HCT116 (cell line): ENCODE results near the gene PKP3. TPM values are rescaled to one million over a fixed set of nuclear protein-coding genes. Genes with fewer than 3 reads are reported as not detected.
"Not testable (repeated sequence)": the region's sequence is repeated elsewhere in the genome, so short reads cannot be mapped to it uniquely, and the experiment has no call there.

Source experiments
- ATAC-seq: fragments of 200-7000 bp; cut with Tn5 transposase; 2 replicates; pipeline ENCODE4 v1.9.1; 2020; ENCODE audit warnings: mild to moderate bottlenecking, moderate library complexity
- BruUV-seq: library from RNA; stranded (reverse); fragments of 400-500 nt; replicated peaks from 2 replicates; lab custom pipeline; 2021; lab: Mats Ljungman, UMichigan
- CTCF ChIA-PET: fragments of 300-600 bp; sonication (Branson Sonifier 250); formaldehyde crosslinking; loops from one replicate; lab custom pipeline; 2021; ENCODE audit warnings: antibody characterized with exemption; lab: Charles Lee
- POLR2A ChIA-PET: fragments of 300-600, 350-600 bp; sonication (Branson Sonifier 250); formaldehyde crosslinking; loops from one replicate; lab custom pipeline; 2021; ENCODE audit warnings: antibody characterized with exemption; lab: Charles Lee
- RAD21 ChIA-PET, 2 experiments: fragments of 300-600 bp; sonication (Branson Sonifier 250); formaldehyde crosslinking; loops; one replicate each; lab custom pipeline; 2023; ENCODE audit warnings: low total read pairs in 2 of 2; ENCODE audit not compliant: uncharacterized antibody in 2 of 2, unreplicated experiment in 2 of 2, low non-redundant PET in 1 of 2; lab: Charles Lee
- DNase-seq: peaks from one replicate; pipeline ENCODE4 v3.0.0-alpha.2; 2010; ENCODE audit warnings: low read depth, low spot score
- H2AFZ ChIP-seq: fragments of 200-600 bp; shearing (Covaris generic), sonication (generic); 2 replicates; pipeline ENCODE4 v1.6.1; 2017; ENCODE audit warnings: low read depth, mixed run types, mixed read lengths, antibody characterized with exemption, low read length; ENCODE audit not compliant: poor library complexity, severe bottlenecking
- H3K27ac ChIP-seq: 2 replicates; pipeline ENCODE4 v1.5.1; 2012; ENCODE audit warnings: low read depth, low read length
- H3K27me3 ChIP-seq: fragments of 200-600 bp; sonication (generic); 2 replicates; pipeline ENCODE4 v1.6.1; 2016; ENCODE audit warnings: mixed run types, low read length, mixed read lengths; ENCODE audit not compliant: insufficient read depth
- H3K36me3 ChIP-seq, 2 experiments: fragments of 200-500 bp in 1 of 2; fragments of 200-600 bp in 1 of 2; sonication (Bioruptor generic) in 1 of 2; sonication (generic) in 1 of 2; 2 replicates each; pipeline versions ENCODE4 v1.5.1 to v1.6.1; 2014 to 2016; ENCODE audit warnings: low read length in 2 of 2, inconsistent platforms in 1 of 2, mixed read lengths in 1 of 2, mixed run types in 1 of 2; ENCODE audit not compliant: insufficient read depth in 2 of 2, control insufficient read depth in 1 of 2
- H3K4me1 ChIP-seq, 2 experiments: fragments of 200-600 bp in 1 of 2; sonication (generic) in 1 of 2; 2 replicates each; pipeline versions ENCODE4 v1.5.1 to v1.6.1; 2012 to 2017; ENCODE audit warnings: low read length in 2 of 2, inconsistent platforms in 1 of 2, mild to moderate bottlenecking in 1 of 2, mixed read lengths in 1 of 2, mixed run types in 1 of 2, moderate library complexity in 1 of 2; ENCODE audit not compliant: insufficient read depth in 2 of 2, control insufficient read depth in 1 of 2
- H3K4me2 ChIP-seq: fragments of 200-600 bp; sonication (generic); 2 replicates; pipeline ENCODE4 v1.6.1; 2017; ENCODE audit warnings: mixed run types, low read length, mixed read lengths
- H3K4me3 ChIP-seq, 2 experiments: fragments of 200-600 bp in 1 of 2; sonication (generic) in 1 of 2; replicated peaks in 1 of 2; 2 replicates each; pipeline ENCODE4 v1.5.1; 2011 to 2016; ENCODE audit warnings: low read length in 2 of 2, control low read depth in 1 of 2, low read depth in 1 of 2, mild to moderate bottlenecking in 1 of 2, mixed read lengths in 1 of 2, mixed run types in 1 of 2
- H3K79me2 ChIP-seq: fragments of 200-600 bp; sonication (generic); 2 replicates; pipeline ENCODE4 v1.6.1; 2017; ENCODE audit warnings: mild to moderate bottlenecking, mixed run types, low read length, moderate library complexity, mixed read lengths; ENCODE audit not compliant: insufficient read depth
- H3K9ac ChIP-seq: fragments of 200-600 bp; sonication (generic); 2 replicates; pipeline ENCODE4 v1.6.1; 2016; ENCODE audit warnings: low read length, mixed read lengths
- H3K9me2 ChIP-seq: fragments of 200-600 bp; sonication (generic), shearing (Covaris generic); 2 replicates; pipeline ENCODE4 v1.6.1; 2017; ENCODE audit warnings: mixed run types, mild to moderate bottlenecking, moderate library complexity; ENCODE audit not compliant: insufficient read depth
- H3K9me3 ChIP-seq, 2 experiments: fragments of 200-500 bp in 1 of 2; fragments of 200-600 bp in 1 of 2; sonication (Bioruptor generic) in 1 of 2; sonication (generic) in 1 of 2; 2 replicates each; pipeline ENCODE4 v1.6.1; 2014 to 2017; ENCODE audit warnings: low read length in 2 of 2, mixed read lengths in 2 of 2, inconsistent platforms in 1 of 2, low read depth in 1 of 2, mild to moderate bottlenecking in 1 of 2, mixed run types in 1 of 2, moderate library complexity in 1 of 2; ENCODE audit not compliant: control insufficient read depth in 1 of 2, insufficient read depth in 1 of 2
- H4K20me1 ChIP-seq: fragments of 200-600 bp; sonication (generic), shearing (Covaris generic); 2 replicates; pipeline ENCODE4 v1.6.1; 2017; ENCODE audit warnings: mixed run types, mild to moderate bottlenecking, moderate library complexity; ENCODE audit not compliant: insufficient read depth
- FOSL1 ChIP-seq: IDR thresholded peaks from 2 replicates; pipeline ENCODE4 v1.6.1; 2012; ENCODE audit warnings: low read depth
- POLR2AphosphoS5 ChIP-seq: IDR thresholded peaks from 2 replicates; pipeline ENCODE4 v1.6.1; 2011; ENCODE audit warnings: mild to moderate bottlenecking, low read depth, low read length, moderate library complexity
- SP1 ChIP-seq: IDR thresholded peaks from 2 replicates; pipeline ENCODE4 v1.6.1; 2012; ENCODE audit warnings: low read depth
- SRF ChIP-seq: IDR thresholded peaks from 2 replicates; pipeline ENCODE4 v1.6.1; 2012; ENCODE audit warnings: low read depth
- YY1 ChIP-seq: IDR thresholded peaks from 2 replicates; pipeline ENCODE4 v1.6.1; 2011; ENCODE audit warnings: low read length, low read depth, moderate library complexity, mild to moderate bottlenecking; ENCODE audit not compliant: insufficient replicate concordance; ENCODE audit errors: extremely low read depth
- ZFX ChIP-seq: fragments of 450-650 bp; IDR thresholded peaks from 2 replicates; pipeline ENCODE4 v1.6.1; 2017
- intact Hi-C: fragments of 100-400 bp; cut with micrococcal nuclease; formaldehyde crosslinking; loops from 2 replicates; pipeline ENCODE4 v1.10.0; 2022
- total RNA-seq: library from RNA; stranded (reverse); gene quantifications from one replicate; pipeline ENCODE4 v1.2.1, GENCODE V29; 2021; ENCODE audit not compliant: unreplicated experiment
- TF ChIP-seq, protein P1 (sequence below): IDR thresholded peaks from 2 replicates; pipeline ENCODE4 v1.6.1; 2012; ENCODE audit warnings: low read depth

The PKP3 gene
- total RNA-seq, 1 experiment from 2014 or later, result 157 TPM

DNA sequence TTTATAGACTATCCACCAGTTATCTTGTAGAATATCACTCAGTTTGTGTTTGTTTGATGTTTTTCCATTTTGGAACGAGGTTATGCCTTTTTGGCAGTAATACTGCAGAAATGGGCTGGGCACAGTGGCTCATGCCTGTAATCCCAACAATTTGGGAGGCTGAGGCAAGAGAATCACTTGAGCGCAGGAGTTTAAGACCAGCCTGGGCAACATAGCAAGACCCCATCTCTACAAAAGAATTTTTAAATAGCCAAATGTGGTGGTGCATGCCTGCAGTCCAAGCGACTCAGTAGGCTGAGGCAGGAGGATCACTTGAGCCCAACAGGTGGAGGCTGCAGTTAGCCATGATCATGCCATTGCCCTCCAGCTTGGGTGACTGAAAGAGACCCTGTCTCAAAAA lies 47.5 kb upstream of the PKP3 start:
- RAD21 ChIA-PET, result no interaction called here
- Histone ChIP-seq H3K4me2 (no peak overlapping the region), H2AFZ (no peak overlapping the region), H3K9ac (no peak overlapping the region), H3K4me1 (no peaks in the 10 kb centered on the region), H3K27me3 (no peaks in the 10 kb centered on the region), H3K9me3 (no peaks in the 10 kb centered on the region), H3K79me2 (no peaks in the 10 kb centered on the region), H3K9me2 (no peaks in the 10 kb centered on the region), H4K20me1 (no peaks in the 10 kb centered on the region), H3K27ac (no peak overlapping the region), H3K4me3 (no peak overlapping the region), H3K36me3 (no peaks in the 10 kb centered on the region)
- intact Hi-C loops, result no loop called here
- CTCF ChIA-PET, result no interaction called here
- no peak for ATAC-seq
- POLR2A ChIA-PET, result interaction anchor here (1.4 kb wide), 1 partner anchor 10 kb away, joined by 3 read pairs; no protein-coding TSS in a partner anchor
- TF ChIP-seq FOSL1 (no peak), SRF (no peak), POLR2AphosphoS5 (no peak), ZFX (no peak), YY1 (no peak), SP1 (no peak)
- TF ChIP-seq, protein P1, sequence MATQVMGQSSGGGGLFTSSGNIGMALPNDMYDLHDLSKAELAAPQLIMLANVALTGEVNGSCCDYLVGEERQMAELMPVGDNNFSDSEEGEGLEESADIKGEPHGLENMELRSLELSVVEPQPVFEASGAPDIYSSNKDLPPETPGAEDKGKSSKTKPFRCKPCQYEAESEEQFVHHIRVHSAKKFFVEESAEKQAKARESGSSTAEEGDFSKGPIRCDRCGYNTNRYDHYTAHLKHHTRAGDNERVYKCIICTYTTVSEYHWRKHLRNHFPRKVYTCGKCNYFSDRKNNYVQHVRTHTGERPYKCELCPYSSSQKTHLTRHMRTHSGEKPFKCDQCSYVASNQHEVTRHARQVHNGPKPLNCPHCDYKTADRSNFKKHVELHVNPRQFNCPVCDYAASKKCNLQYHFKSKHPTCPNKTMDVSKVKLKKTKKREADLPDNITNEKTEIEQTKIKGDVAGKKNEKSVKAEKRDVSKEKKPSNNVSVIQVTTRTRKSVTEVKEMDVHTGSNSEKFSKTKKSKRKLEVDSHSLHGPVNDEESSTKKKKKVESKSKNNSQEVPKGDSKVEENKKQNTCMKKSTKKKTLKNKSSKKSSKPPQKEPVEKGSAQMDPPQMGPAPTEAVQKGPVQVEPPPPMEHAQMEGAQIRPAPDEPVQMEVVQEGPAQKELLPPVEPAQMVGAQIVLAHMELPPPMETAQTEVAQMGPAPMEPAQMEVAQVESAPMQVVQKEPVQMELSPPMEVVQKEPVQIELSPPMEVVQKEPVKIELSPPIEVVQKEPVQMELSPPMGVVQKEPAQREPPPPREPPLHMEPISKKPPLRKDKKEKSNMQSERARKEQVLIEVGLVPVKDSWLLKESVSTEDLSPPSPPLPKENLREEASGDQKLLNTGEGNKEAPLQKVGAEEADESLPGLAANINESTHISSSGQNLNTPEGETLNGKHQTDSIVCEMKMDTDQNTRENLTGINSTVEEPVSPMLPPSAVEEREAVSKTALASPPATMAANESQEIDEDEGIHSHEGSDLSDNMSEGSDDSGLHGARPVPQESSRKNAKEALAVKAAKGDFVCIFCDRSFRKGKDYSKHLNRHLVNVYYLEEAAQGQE, result no peak
- no peak for DNase-seq
- no TSS peak for BruUV-seq

DNA sequence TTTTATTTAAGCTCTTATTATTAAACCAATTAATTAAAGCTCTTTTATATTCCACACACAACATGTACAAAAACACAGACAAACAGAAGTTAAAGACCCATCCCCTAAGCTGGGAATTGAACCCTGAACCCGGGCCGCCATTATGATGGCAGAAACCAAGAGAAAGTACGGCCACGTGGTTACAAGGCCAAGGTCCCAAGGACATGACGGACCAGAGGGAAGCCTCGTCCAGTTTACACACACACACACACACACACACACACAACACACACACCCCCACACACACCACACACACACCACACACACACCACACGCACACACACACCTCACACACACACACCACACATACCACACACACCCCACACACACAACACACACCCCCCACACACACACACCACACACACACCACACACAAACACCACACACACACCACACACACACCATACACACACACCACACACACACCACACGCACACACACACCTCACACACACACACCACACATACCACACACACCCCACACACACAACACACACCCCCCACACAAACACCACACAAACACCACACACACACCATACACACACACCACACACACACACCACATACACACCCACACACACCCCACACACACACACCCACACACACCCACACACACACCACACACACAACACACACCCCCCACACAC lies 44.6 kb upstream of the PKP3 start:
- H3K79me2 ChIP-seq, intact Hi-C loops, H3K4me3 ChIP-seq, H3K4me2 ChIP-seq, H3K9me2 ChIP-seq, ATAC-seq, H4K20me1 ChIP-seq, BruUV-seq, H3K27ac ChIP-seq, H3K9me3 ChIP-seq, H3K27me3 ChIP-seq, POLR2A ChIA-PET, DNase-seq, H2AFZ ChIP-seq, CTCF ChIA-PET, H3K4me1 ChIP-seq, H3K36me3 ChIP-seq, H3K9ac ChIP-seq, RAD21 ChIA-PET: not testable (repeated sequence)

DNA sequence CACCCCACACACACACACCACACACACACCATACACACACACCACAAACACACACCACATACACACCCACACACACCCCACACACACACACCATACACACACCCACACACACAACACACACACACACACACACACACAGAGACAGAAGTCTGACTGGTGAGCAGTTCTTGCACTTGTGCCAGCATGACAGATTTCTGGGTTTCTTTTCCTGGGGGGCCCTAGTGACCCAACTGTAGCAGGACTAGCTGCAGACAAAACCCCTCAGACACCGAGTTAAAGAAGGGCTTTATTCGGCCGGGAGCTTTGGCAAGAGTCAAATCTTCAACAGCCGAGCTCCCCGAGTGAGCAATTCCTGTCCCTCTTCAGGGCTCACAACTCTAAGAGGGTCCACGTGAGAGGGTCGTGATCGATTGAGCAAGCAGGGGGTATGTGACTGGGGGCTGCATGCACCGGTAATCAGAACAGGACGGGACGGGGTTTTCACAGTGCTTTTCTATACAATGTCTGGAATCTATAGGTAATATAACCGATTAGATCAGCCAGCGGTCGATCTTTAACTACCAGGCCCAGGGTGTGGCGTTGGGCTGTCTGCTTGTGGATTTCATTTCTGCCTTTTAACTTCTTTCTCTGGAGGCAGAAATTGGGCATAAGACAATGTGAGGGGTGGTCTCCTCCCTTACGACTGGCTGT lies 43.8 kb upstream of the PKP3 start:
- H3K36me3 ChIP-seq, H3K27me3 ChIP-seq, H3K79me2 ChIP-seq, H3K4me2 ChIP-seq, ATAC-seq, H3K4me1 ChIP-seq, H3K27ac ChIP-seq, H2AFZ ChIP-seq, BruUV-seq, CTCF ChIA-PET, H3K4me3 ChIP-seq, H3K9me2 ChIP-seq, H4K20me1 ChIP-seq, POLR2A ChIA-PET, intact Hi-C loops, DNase-seq, RAD21 ChIA-PET, H3K9ac ChIP-seq, H3K9me3 ChIP-seq: not testable (repeated sequence)
